ENCODE data around the gene SOCS6.
"Not testable (repeated sequence)": the region's sequence is repeated elsewhere in the genome, so short reads cannot be mapped to it uniquely, and the experiment has no call there.

The SOCS6 gene

DNA sequence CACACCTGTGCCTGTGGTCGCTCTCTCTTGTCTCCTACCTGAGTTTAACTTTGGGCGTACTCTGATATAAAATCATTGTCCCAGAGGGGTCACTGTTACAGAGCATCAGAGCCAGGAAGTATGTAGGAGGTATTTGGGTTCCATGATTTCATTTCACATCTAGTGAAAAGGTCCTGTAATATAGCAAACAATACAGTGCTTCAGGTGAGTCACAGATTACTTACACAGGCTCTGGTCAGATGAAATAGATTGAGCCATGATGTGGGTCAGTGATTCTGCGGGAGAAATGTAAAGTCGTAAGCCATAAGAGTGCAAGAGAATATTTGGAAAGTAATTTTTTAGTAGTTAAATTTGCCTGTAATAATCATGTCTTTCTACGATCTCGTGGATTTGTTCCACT, 70.2 kb downstream of the SOCS6 start:
- WGBS: 96% methylated on average over 6 of the region's 6 CpGs
- no peak overlapping the region for H3K4me3 ChIP-seq (ENCODE audit: low read length)
- no peak overlapping the region for H3K27ac ChIP-seq (ENCODE audit: low read depth, low read length)
- no peak overlapping the region for H3K9ac ChIP-seq (ENCODE audit: low read depth, low read length)
- H3K36me3 ChIP-seq (ENCODE audit: insufficient read depth, low read length): no peaks in the 10 kb centered on the region
- peaks cover 8% of the 10 kb centered on the region for H3K4me1 ChIP-seq (ENCODE audit: insufficient read depth, low read length)
- no peaks in the 10 kb centered on the region for H3K27me3 ChIP-seq (ENCODE audit: insufficient read depth, low read length)
- 0 out of 2 replicates have a peak, but pooled peaks cover 4% of the 10 kb centered on the region for H3K9me3 ChIP-seq (ENCODE audit: insufficient read depth, low read depth, low read length)

DNA sequence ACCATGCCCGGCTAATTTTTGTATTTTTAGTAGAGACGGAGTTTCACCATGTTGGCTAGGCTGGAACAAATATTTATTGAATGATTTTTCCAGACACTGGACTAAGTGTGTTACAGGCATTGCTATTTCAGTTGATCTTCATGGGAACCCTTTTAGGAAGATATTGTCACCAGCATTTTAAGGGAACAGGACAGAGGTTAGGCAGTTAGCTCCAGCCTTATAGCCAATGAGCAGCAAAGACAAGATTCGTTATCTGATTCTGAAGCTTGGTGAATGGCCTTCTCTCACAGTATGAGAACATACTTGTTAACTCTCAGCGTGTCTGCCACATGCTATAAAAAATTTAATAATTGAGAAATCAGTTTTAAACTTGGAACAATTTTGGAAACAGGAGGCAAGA, 73.4 kb downstream of the SOCS6 start:
- peaks cover 22% of the 10 kb centered on the region for H3K4me1 ChIP-seq (ENCODE audit: insufficient read depth, low read length)
- H3K9me3 ChIP-seq (ENCODE audit: insufficient read depth, low read depth, low read length): no peaks in the 10 kb centered on the region
- H3K36me3 ChIP-seq (ENCODE audit: insufficient read depth, low read length): no peaks in the 10 kb centered on the region
- WGBS: 96% methylated on average over 3 of the region's 4 CpGs
- no peaks in the 10 kb centered on the region for H3K27me3 ChIP-seq (ENCODE audit: insufficient read depth, low read length)
- no peak overlapping the region for H3K9ac ChIP-seq (ENCODE audit: low read depth, low read length)
- H3K27ac ChIP-seq (ENCODE audit: low read depth, low read length): no peak overlapping the region
- H3K4me3 ChIP-seq (ENCODE audit: low read length): no peak overlapping the region

DNA sequence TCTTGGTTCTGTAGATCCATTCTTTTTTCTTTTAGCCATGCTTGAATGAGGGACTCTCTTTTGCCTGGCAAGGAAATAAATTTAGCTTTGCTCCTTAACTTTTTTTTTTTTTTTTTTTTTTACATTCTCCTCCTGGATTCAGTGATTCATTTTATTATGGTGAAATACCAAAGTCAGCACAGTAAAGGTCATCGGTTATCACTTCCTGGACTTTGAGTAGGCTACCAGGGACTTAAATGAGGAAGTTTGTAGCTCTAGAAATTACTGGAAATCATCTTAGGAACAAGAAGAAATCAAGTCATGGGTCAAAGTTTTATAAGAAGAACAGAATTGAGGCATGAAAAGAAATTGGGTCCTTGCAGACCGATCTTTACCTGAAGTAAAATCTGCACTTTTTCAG, 75.0 kb downstream of the SOCS6 start:
- Histone ChIP-seq H3K9me3 (ENCODE audit: insufficient read depth, low read depth, low read length) (no peaks in the 10 kb centered on the region), H3K9ac (ENCODE audit: low read depth, low read length) (no peak overlapping the region), H3K27me3 (ENCODE audit: insufficient read depth, low read length) (no peaks in the 10 kb centered on the region), H3K27ac (ENCODE audit: low read depth, low read length) (no peak overlapping the region), H3K4me3 (ENCODE audit: low read length) (no peak overlapping the region), H3K36me3 (ENCODE audit: insufficient read depth, low read length) (no peaks in the 10 kb centered on the region), H3K4me1 (ENCODE audit: insufficient read depth, low read length) (peaks cover 23% of the 10 kb centered on the region)
- WGBS: 92% methylated on average over 2 of the region's 2 CpGs

DNA sequence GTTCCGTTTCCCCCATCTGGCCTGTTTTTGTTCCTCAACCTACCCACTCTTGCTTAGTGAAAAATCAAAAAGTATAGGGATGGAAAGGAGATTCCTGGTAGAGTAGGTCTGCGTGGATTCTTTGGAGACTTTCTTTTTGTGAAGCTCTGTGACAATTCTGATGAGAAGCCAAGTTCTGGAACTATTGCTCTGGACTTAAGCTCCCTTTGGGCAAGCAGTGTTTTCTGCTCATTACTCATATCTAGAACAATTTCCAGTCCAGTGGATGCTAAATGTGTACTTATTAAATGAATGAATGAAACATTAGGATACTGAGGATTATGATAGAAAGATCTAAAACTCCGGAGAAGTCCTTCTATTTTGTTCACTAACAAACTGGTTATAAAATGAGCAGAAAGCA, 76.5 kb downstream of the SOCS6 start:
- Histone ChIP-seq H3K27me3 (ENCODE audit: insufficient read depth, low read length) (no peaks in the 10 kb centered on the region), H3K9ac (ENCODE audit: low read depth, low read length) (peak overlapping the region; percentile 8; the same call in 1 of the 2 replicates), H3K4me1 (ENCODE audit: insufficient read depth, low read length) (peaks cover 23% of the 10 kb centered on the region), H3K27ac (ENCODE audit: low read depth, low read length) (peak overlapping the region; percentile 40; the same call in 1 of the 2 replicates), H3K36me3 (ENCODE audit: insufficient read depth, low read length) (no peaks in the 10 kb centered on the region), H3K4me3 (ENCODE audit: low read length) (no peak overlapping the region), H3K9me3 (ENCODE audit: insufficient read depth, low read depth, low read length) (no peaks in the 10 kb centered on the region)
- 96% methylated on average over 3 of the region's 3 CpGs for WGBS

DNA sequence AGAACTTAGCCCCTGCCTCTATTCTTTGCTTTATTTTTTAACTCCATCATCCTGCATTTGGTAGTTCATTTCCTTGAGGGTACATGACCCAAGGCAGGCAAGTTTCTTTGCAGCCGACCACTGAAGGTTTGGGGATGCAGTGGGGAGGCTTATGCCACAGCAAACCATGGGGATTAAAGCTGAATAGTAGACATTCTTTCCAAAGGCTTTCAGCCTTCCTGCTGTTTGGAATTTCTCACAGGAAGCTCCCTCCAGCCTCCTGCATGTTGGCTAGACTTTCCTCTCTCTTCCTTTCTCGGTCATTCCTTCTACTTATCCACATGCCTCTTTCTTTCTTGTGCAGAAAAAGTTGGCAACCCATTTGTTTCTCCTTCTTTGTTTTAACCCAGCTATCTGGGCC, 77.3 kb downstream of the SOCS6 start:
- no peaks in the 10 kb centered on the region for H3K27me3 ChIP-seq (ENCODE audit: insufficient read depth, low read length)
- H3K4me1 ChIP-seq (ENCODE audit: insufficient read depth, low read length): peaks cover 23% of the 10 kb centered on the region
- H3K9me3 ChIP-seq (ENCODE audit: insufficient read depth, low read depth, low read length): no peaks in the 10 kb centered on the region
- no peaks in the 10 kb centered on the region for H3K36me3 ChIP-seq (ENCODE audit: insufficient read depth, low read length)
- H3K27ac ChIP-seq (ENCODE audit: low read depth, low read length): peak overlapping the region; percentile 86
- H3K4me3 ChIP-seq (ENCODE audit: low read length): 0 out of 2 replicates have a peak overlapping the region, but pooled peaks have one; percentile 9
- WGBS: 12% methylated on average over 2 of the region's 2 CpGs
- H3K9ac ChIP-seq (ENCODE audit: low read depth, low read length): peak overlapping the region; percentile 63

DNA sequence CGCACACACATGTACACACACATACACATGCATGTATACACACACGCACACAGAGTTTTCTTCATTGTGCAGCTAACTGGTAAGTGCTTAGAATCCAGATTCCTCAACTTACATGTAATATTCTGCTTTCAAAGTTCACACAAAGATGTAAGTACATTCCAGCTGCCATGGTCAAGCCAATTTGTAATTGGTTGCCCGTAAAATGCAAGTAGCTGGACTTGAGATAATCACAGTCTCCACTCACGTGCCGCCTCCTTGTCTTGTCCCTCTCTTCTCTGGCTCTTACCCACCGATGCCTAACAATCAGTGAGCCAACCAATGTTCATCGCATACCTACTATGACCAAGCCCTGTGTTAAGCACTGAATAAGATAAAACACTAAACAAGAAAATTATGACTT, 77.8 kb downstream of the SOCS6 start:
- WGBS: 77% methylated on average over 7 of the region's 7 CpGs
- no peaks in the 10 kb centered on the region for H3K27me3 ChIP-seq (ENCODE audit: insufficient read depth, low read length)
- H3K4me1 ChIP-seq (ENCODE audit: insufficient read depth, low read length): peaks cover 23% of the 10 kb centered on the region
- H3K9me3 ChIP-seq (ENCODE audit: insufficient read depth, low read depth, low read length): no peaks in the 10 kb centered on the region
- peak overlapping the region; percentile 63 for H3K9ac ChIP-seq (ENCODE audit: low read depth, low read length)
- H3K36me3 ChIP-seq (ENCODE audit: insufficient read depth, low read length): no peaks in the 10 kb centered on the region
- peak overlapping the region; percentile 86 for H3K27ac ChIP-seq (ENCODE audit: low read depth, low read length)
- H3K4me3 ChIP-seq (ENCODE audit: low read length): 0 out of 2 replicates have a peak overlapping the region, but pooled peaks have one; percentile 9

DNA sequence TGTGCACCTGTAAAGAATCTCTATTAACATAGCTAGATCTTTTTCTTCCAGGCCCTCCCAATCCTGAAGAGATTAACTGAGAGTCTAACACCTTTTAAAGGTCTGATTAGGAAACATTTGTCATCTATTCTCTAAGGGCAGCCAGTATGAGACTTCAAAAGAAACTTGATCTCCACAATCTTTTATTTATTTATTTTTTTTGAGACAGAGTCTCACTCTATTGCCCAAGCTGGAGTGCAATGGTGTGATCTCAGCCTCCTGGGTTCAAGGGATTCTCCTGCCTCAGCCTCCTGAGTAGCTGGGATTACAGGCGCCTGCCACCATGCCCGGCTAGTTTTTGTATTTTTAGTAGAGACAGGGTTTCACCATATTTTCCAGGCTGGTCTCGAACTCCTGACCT, 78.5 kb downstream of the SOCS6 start:
- H3K27ac ChIP-seq (ENCODE audit: low read depth, low read length); H3K27me3 ChIP-seq (ENCODE audit: insufficient read depth, low read length); H3K36me3 ChIP-seq (ENCODE audit: insufficient read depth, low read length); H3K9me3 ChIP-seq (ENCODE audit: insufficient read depth, low read depth, low read length); H3K4me3 ChIP-seq (ENCODE audit: low read length); H3K9ac ChIP-seq (ENCODE audit: low read depth, low read length): not testable (repeated sequence)
- H3K4me1 ChIP-seq (ENCODE audit: insufficient read depth, low read length): peaks cover 23% of the 10 kb centered on the region
- 94% methylated on average over 3 of the region's 3 CpGs for WGBS

DNA sequence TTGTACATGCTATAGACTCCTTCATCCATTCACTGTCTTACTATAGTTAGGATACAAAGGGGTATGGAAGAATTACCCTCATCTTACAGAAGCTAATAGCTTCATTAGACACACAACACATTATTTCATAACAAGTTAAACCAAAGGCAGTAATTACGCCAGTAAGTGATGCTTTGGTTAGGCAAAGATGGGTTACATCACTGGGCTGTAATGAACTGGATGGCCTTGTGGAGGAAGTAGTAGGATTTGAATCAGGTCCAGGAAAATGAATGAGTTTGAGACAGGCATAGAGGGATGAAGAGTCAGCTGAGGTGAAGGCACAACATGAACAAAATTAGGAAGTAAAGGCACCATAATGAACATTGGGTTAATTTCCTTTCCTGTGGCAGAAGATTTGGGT, 80.1 kb downstream of the SOCS6 start:
- Histone ChIP-seq H3K4me1 (ENCODE audit: insufficient read depth, low read length) (peaks cover 23% of the 10 kb centered on the region), H3K4me3 (ENCODE audit: low read length) (no peak overlapping the region), H3K27me3 (ENCODE audit: insufficient read depth, low read length) (no peaks in the 10 kb centered on the region), H3K36me3 (ENCODE audit: insufficient read depth, low read length) (no peaks in the 10 kb centered on the region), H3K27ac (ENCODE audit: low read depth, low read length) (no peak overlapping the region), H3K9me3 (ENCODE audit: insufficient read depth, low read depth, low read length) (no peaks in the 10 kb centered on the region), H3K9ac (ENCODE audit: low read depth, low read length) (no peak overlapping the region)
- 98% methylated on average over 1 of the region's 1 CpG for WGBS

DNA sequence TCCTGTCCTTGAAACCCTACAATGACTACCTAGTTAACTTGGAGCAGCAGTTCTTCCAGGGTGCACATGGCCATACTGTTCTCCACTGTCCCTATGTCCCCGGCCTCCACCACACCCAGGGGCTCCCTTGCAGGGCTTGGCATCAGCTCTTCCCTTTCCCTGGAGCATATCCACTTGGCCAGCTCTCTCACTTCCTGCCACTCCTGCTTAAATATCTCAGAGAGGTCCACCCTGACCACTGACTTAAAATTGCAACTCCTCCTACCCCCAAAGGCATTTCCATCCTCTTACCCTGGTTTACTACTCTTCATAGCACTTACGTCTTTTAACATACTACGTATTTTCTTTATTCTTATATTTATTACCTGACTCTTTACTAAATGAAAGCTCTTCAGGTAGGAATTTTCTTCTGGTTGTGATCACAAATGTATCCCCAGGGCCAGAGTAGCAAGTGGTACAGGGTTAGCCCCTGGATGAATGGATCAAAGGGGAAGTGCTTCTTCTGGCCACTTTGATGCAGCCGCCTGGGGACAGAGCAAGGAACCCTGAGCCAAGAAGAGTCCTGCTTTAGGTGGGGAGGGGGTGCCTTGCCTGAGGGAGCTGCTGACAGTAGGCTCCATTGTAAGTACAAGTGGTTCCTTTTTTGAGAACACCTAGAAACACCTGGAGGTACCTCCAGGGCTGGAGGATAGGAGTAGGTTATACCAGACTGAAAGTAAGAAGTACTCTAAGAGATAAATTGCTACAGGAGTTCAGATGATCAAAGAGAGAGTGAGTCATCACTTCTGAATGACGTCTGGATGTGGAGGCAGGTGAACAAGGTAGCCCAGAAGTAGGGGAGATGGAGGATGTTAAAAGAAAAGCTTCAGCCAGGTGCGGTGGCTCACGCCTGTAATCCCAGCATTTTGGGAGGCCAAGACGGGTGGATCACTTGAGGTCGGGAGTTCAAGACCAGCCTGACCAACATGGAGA, 82.2 kb downstream of the SOCS6 start:
- 92% methylated on average over 9 of the region's 9 CpGs for WGBS
- no peaks in the 10 kb centered on the region for H3K27me3 ChIP-seq (ENCODE audit: insufficient read depth, low read length)
- H3K4me1 ChIP-seq (ENCODE audit: insufficient read depth, low read length): peaks cover 11% of the 10 kb centered on the region
- H3K9ac ChIP-seq (ENCODE audit: low read depth, low read length): no peak overlapping the region
- no peak overlapping the region for H3K27ac ChIP-seq (ENCODE audit: low read depth, low read length)
- H3K36me3 ChIP-seq (ENCODE audit: insufficient read depth, low read length): no peaks in the 10 kb centered on the region
- H3K4me3 ChIP-seq (ENCODE audit: low read length): no peak overlapping the region
- H3K9me3 ChIP-seq (ENCODE audit: insufficient read depth, low read depth, low read length): no peaks in the 10 kb centered on the region

DNA sequence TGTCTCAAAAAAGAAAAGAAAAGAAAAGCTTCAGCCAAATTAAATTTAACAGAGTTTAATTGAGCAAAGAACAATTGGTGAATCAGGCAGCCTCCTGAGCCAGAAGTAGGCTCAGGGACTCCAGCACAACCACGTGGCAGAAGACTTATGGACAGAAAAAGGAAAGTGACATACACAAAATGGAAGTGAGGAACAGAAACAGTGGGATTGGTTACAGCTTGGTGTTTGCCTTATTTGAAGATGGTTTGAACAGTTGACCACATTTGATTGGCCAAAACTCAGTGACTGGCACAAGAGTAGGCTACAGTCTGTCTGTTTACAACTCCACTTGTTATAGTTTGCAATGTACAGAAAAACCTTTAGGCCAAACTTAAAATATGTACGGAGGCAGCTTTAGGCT, 83.1 kb downstream of the SOCS6 start:
- Histone ChIP-seq H3K9ac (ENCODE audit: low read depth, low read length) (no peak overlapping the region), H3K27ac (ENCODE audit: low read depth, low read length) (no peak overlapping the region)
- 86% methylated on average over 2 of the region's 2 CpGs for WGBS

DNA sequence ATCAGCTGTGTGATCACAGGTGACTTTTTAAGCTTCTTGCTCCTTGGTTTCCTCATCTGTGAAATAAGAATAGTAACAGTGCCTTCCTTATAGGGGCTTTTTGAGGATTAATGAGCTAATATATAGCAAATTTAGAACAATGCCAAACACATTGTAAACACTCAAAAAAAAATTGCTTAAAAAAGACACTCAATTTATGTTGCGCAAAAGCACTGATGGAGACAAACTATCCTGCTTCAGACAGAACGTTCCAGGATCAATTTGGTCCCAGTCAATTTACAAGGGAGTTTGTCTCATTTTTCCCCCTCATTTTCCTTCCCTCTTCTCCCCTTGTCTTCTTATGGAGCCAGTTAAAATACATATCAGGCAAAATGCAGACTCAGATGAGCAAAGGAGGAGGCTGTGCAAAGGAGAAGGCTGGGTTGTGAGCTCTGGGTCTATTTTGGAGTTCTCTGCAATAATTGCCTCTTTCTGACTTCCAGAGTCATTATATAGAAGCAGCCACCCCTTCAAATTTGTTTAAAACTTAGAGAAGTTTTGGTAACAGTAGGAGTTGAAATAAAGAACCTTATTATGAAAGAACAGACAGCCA, 83.7 kb downstream of the SOCS6 start:
- 91% methylated on average over 2 of the region's 2 CpGs for WGBS
- no peaks in the 10 kb centered on the region for H3K27me3 ChIP-seq (ENCODE audit: insufficient read depth, low read length)
- no peaks in the 10 kb centered on the region for H3K9me3 ChIP-seq (ENCODE audit: insufficient read depth, low read depth, low read length)
- H3K4me1 ChIP-seq (ENCODE audit: insufficient read depth, low read length): no peaks in the 10 kb centered on the region
- H3K27ac ChIP-seq (ENCODE audit: low read depth, low read length): no peak overlapping the region
- no peaks in the 10 kb centered on the region for H3K36me3 ChIP-seq (ENCODE audit: insufficient read depth, low read length)
- no peak overlapping the region for H3K9ac ChIP-seq (ENCODE audit: low read depth, low read length)
- no peak overlapping the region for H3K4me3 ChIP-seq (ENCODE audit: low read length)

More for the DNA sequence above, 83.1 kb downstream of the SOCS6 start:
- Histone ChIP-seq H3K36me3 (ENCODE audit: insufficient read depth, low read length) (no peaks in the 10 kb centered on the region), H3K9me3 (ENCODE audit: insufficient read depth, low read depth, low read length) (no peaks in the 10 kb centered on the region), H3K4me1 (ENCODE audit: insufficient read depth, low read length) (peaks cover 4% of the 10 kb centered on the region), H3K4me3 (ENCODE audit: low read length) (no peak overlapping the region), H3K27me3 (ENCODE audit: insufficient read depth, low read length) (no peaks in the 10 kb centered on the region)
